ENCODE data around the gene C10orf90. TPM values are rescaled to one million over a fixed set of nuclear protein-coding genes. Genes with fewer than 3 reads are reported as not detected.

C10orf90 gene
- total and polyA plus RNA-seq, 7 donors: 0.01 to 0.39 (median 0.07) TPM; not detected in 4

DNA sequence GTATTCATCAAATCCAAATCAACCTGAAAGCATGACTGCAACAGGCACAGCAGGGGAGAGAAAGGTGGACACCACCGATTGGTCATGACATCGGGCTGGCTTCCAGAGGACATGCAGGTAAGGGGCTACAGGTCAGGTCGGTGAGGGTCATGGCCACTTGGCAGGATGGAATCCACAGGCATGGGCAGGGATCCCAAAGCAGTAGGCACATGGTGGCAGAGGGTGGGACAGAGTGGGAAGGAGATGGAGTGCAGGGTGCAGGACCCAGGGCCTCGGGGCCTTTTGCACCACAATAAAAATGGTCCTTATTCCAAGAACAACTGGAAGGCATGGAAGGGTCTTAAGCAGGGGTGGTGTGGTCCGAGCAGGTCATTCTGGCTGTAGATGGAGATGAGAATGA is 33.0 kb downstream of the C10orf90 start:
- Histone ChIP-seq H3K36me3 (ENCODE audit: insufficient read depth in 1 of 2, low read depth in 1 of 2) (no peaks in the 10 kb centered on the region), H3K9me3 (no peaks in the 10 kb centered on the region), H3K27ac (no peak overlapping the region), H3K4me3 (no peak overlapping the region), H3K27me3 (ENCODE audit: insufficient read depth in 3 of 3, low read length in 2 of 3) (no peaks in the 10 kb centered on the region), H3K4me1 (no peaks in the 10 kb centered on the region)
- intact Hi-C loops (cut with DNase I): no loop called here
- ATAC-seq (no peak), DNase-seq (no peak)
- TF ChIP-seq, protein P1, sequence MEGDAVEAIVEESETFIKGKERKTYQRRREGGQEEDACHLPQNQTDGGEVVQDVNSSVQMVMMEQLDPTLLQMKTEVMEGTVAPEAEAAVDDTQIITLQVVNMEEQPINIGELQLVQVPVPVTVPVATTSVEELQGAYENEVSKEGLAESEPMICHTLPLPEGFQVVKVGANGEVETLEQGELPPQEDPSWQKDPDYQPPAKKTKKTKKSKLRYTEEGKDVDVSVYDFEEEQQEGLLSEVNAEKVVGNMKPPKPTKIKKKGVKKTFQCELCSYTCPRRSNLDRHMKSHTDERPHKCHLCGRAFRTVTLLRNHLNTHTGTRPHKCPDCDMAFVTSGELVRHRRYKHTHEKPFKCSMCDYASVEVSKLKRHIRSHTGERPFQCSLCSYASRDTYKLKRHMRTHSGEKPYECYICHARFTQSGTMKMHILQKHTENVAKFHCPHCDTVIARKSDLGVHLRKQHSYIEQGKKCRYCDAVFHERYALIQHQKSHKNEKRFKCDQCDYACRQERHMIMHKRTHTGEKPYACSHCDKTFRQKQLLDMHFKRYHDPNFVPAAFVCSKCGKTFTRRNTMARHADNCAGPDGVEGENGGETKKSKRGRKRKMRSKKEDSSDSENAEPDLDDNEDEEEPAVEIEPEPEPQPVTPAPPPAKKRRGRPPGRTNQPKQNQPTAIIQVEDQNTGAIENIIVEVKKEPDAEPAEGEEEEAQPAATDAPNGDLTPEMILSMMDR (IDR thresholded peaks at IDR 0.05): no peak
- 93 to 96% (median 95%) methylated on average over 5 of the region's 5 CpGs for WGBS, 3 donors

- H3K27me3 ChIP-seq (ENCODE audit: insufficient read depth in 3 of 3, low read length in 2 of 3): no peaks in the 10 kb centered on the region
Observed at GRCh38 chr10:126634911-126635310, 35.6 kb downstream of the C10orf90 start.

DNA sequence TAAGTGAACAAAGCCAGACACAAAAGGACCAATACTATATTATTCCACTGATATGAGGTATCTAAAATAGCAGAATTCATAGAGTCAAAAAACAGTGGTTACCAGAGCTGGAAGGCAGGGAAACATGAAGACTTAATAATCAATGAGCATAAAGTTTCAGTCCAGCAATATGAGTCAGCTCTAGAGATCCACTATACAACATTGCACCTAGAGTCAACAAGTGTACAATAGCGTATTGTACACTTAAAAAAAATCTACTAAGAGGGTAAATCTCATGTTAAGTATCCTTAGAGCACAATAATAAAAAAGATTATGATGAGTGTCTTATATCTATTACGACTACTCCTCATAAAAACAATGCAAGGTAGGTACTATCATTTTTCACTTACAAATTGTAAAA is 36.1 kb downstream of the C10orf90 start:
- 75 to 92% (median 83%) methylated on average over 2 of the region's 2 CpGs for WGBS, 3 donors
- TF ChIP-seq, protein P1 (IDR thresholded peaks at IDR 0.05): no peak
- H3K4me3 ChIP-seq: no peak overlapping the region
- no peaks in the 10 kb centered on the region for H3K4me1 ChIP-seq
- H3K36me3 ChIP-seq (ENCODE audit: insufficient read depth in 1 of 2, low read depth in 1 of 2): no peaks in the 10 kb centered on the region
- no peak for ATAC-seq
- H3K9me3 ChIP-seq: no peaks in the 10 kb centered on the region
- DNase-seq: no peak
- H3K27me3 ChIP-seq (ENCODE audit: insufficient read depth in 3 of 3, low read length in 2 of 3): no peaks in the 10 kb centered on the region
- intact Hi-C loops (cut with DNase I): no loop called here
- no peak overlapping the region for H3K27ac ChIP-seq

More at GRCh38 chr10:126634911-126635310, 35.6 kb downstream of the C10orf90 start:
- TF ChIP-seq, protein P1 (IDR thresholded peaks at IDR 0.05): no peak
- ATAC-seq (no peak), DNase-seq (no peak)
- Histone ChIP-seq H3K36me3 (ENCODE audit: insufficient read depth in 1 of 2, low read depth in 1 of 2) (no peaks in the 10 kb centered on the region), H3K27ac (no peak overlapping the region), H3K4me1 (no peaks in the 10 kb centered on the region), H3K9me3 (no peaks in the 10 kb centered on the region), H3K4me3 (no peak overlapping the region)
- intact Hi-C loops (cut with DNase I): no loop called here
- WGBS, 3 donors: 39 to 68% (median 51%) methylated on average over 5 of the region's 5 CpGs

DNA sequence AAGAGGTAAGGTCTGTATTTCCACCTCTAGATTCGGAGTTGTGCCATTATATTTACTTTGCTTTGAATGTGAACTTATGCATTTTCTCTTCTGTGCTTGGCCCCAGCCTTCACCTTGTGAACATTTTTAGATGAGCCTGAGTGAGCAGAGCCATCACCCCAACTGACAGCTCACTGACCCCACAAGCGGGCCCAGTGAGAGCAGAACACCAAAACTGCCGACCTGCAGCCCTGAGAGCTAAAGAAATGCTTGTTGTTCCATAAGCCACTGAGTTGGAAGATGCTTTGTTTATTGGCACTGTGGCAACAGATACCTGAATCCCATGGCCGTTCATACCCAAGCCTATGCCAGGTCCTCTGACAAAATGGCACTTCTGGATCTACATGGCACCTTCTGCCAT is 37.8 kb downstream of the C10orf90 start:
- no peaks in the 10 kb centered on the region for H3K36me3 ChIP-seq (ENCODE audit: insufficient read depth in 1 of 2, low read depth in 1 of 2)
- intact Hi-C loops (cut with DNase I): no loop called here

More for the DNA sequence above, 37.8 kb downstream of the C10orf90 start:
- ATAC-seq (no peak), DNase-seq (no peak)
- Histone ChIP-seq H3K27ac (no peak overlapping the region), H3K4me3 (no peak overlapping the region), H3K4me1 (no peaks in the 10 kb centered on the region), H3K9me3 (no peaks in the 10 kb centered on the region), H3K27me3 (ENCODE audit: insufficient read depth in 3 of 3, low read length in 2 of 3) (no peaks in the 10 kb centered on the region)
- TF ChIP-seq, protein P1 (IDR thresholded peaks at IDR 0.05): no peak
- WGBS, 3 donors: 93 to 94% (median 93%) methylated on average over 4 of the region's 4 CpGs

Data from psoas muscle (tissue), 8 donors.